ENCODE results near the gene BNIP3.

Gene BNIP3

DNA sequence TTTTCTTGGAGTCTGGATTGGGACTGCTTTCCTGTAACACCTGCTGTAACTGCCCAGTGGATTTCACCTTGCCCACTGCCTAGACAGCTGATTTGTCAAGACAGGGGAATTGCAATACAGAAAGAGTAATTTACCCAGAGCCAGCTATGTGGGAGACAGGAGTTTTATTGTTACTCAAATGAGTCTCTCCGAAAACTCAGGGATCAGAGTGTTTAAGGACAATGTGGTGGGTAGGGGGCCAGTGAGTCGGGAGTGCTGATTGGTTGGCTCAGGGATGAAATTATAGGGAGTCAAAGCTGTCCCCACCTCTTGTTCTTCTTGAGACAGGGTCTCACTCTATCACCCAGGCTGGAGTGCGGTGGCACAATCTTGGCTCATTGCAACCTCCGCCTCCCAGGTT, 25.2 kb upstream of the BNIP3 start:
- Mint-ChIP-seq H3K27ac (no peak overlapping the region), H3K9me3 (peaks cover 13% of the 10 kb centered on the region), H3K4me3 (no peak overlapping the region), H3K27me3 (ENCODE audit: low read depth, poor library complexity) (peaks cover 9% of the 10 kb centered on the region), H3K36me3 (ENCODE audit: low read depth) (no peaks in the 10 kb centered on the region), H3K4me1 (peaks cover 19% of the 10 kb centered on the region)
- DNase-seq = no peak
- TF ChIP-seq, protein P1, sequence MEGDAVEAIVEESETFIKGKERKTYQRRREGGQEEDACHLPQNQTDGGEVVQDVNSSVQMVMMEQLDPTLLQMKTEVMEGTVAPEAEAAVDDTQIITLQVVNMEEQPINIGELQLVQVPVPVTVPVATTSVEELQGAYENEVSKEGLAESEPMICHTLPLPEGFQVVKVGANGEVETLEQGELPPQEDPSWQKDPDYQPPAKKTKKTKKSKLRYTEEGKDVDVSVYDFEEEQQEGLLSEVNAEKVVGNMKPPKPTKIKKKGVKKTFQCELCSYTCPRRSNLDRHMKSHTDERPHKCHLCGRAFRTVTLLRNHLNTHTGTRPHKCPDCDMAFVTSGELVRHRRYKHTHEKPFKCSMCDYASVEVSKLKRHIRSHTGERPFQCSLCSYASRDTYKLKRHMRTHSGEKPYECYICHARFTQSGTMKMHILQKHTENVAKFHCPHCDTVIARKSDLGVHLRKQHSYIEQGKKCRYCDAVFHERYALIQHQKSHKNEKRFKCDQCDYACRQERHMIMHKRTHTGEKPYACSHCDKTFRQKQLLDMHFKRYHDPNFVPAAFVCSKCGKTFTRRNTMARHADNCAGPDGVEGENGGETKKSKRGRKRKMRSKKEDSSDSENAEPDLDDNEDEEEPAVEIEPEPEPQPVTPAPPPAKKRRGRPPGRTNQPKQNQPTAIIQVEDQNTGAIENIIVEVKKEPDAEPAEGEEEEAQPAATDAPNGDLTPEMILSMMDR (IDR thresholded peaks at IDR 0.05) = no peak

- no peak for DNase-seq
- Mint-ChIP-seq H3K27ac (no peak overlapping the region), H3K4me3 (no peak overlapping the region), H3K36me3 (ENCODE audit: low read depth) (no peaks in the 10 kb centered on the region), H3K4me1 (peaks cover 27% of the 10 kb centered on the region), H3K27me3 (ENCODE audit: low read depth, poor library complexity) (peaks cover 9% of the 10 kb centered on the region), H3K9me3 (peaks cover 13% of the 10 kb centered on the region)
- TF ChIP-seq, protein P1 (IDR thresholded peaks at IDR 0.05) = no peak
These were observed 23.4 kb upstream of the BNIP3 start for GRCh38 chr10:132005147-132005546.

DNA sequence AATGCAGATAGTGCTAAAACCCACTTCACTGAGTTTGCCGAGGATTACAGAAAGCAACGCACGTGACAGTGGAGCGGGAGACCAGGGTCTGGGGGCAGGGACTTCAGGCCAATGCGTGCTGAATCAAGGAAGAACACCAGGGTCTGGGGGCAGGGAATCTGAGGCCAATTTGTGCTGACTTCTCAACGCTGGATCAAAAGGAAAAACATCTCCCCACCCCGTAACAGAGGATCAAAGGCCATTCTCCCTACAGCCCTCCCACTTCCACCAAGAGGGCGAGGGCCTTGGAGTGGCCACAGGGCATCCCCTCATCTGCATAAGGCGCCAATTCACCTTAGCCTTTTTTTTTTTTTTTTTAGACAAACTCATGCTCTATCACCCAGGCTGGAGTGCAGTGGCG, 22.3 kb upstream of the BNIP3 start:
- Mint-ChIP-seq H3K36me3 (ENCODE audit: low read depth) (no peaks in the 10 kb centered on the region), H3K27me3 (ENCODE audit: low read depth, poor library complexity) (peaks cover 9% of the 10 kb centered on the region), H3K4me3 (no peak overlapping the region), H3K4me1 (peaks cover 29% of the 10 kb centered on the region), H3K27ac (no peak overlapping the region), H3K9me3 (peaks cover 13% of the 10 kb centered on the region)
- no peak for DNase-seq
- TF ChIP-seq, protein P1 (IDR thresholded peaks at IDR 0.05) = no peak

DNA sequence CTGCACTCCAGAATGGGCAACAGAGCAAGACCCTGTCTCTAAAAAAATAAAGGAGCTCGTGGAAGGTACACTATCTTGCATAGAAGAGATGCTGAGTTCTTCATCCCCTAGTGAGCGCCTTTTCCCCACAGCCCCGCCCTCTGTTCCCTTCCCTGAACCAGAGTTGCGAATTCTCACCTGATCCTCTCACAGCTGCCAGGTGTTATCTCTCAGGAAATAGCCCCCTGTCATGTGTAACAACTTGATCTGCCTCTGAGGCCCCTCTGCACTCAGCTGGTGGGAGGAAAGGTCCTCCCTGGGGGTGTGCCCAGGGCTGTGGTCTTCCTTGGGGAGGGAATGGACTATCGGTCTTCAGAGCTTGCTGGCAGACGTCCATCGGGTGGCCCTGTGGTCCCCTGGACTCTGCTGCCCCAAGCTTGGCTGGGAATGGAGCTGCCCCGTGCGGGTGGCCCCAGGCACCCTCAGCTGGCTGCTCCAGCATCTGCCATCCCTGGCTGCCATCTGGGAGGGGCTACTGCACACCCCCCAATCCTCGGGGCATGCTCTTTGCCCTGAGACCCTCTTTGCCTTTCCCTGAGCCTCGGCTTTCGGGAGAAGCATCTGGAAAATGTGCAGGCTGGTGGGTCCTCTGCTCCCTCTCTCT, 21.7 kb upstream of the BNIP3 start:
- peaks cover 13% of the 10 kb centered on the region for H3K9me3 Mint-ChIP-seq
- TF ChIP-seq, protein P1 (IDR thresholded peaks at IDR 0.05) = no peak
- H3K4me1 Mint-ChIP-seq = peaks cover 36% of the 10 kb centered on the region
- H3K36me3 Mint-ChIP-seq (ENCODE audit: low read depth) = no peaks in the 10 kb centered on the region
- DNase-seq = no peak
- no peak overlapping the region for H3K27ac Mint-ChIP-seq
- H3K4me3 Mint-ChIP-seq = no peak overlapping the region
- peaks cover 5% of the 10 kb centered on the region for H3K27me3 Mint-ChIP-seq (ENCODE audit: low read depth, poor library complexity)

DNA sequence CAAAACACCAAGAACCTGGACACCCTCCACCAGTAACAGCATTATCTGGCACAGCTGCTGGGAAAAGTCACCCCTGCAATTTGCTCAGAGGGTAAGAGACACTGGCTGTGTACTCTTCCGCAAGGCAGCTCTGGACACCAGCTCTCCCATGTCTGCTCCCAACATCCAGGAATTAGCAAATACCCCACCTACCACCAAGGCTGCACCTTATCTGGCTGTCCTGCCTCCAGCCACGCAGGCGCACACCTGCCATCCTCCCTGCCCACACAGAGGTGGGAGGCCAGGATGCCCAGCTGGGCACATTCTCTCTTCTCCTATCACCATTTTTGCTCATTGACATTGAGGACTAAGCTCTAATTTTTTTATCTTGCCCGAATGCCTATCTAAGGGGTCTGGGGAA, 20.3 kb upstream of the BNIP3 start:
- Mint-ChIP-seq H3K36me3 (ENCODE audit: low read depth) (no peaks in the 10 kb centered on the region), H3K9me3 (peaks cover 13% of the 10 kb centered on the region), H3K4me1 (peaks cover 50% of the 10 kb centered on the region), H3K27ac (no peak overlapping the region), H3K27me3 (ENCODE audit: low read depth, poor library complexity) (peaks cover 5% of the 10 kb centered on the region), H3K4me3 (no peak overlapping the region)
- TF ChIP-seq, protein P1 (IDR thresholded peaks at IDR 0.05) = no peak
- DNase-seq = no peak

Measured in nephron progenitor cell (in vitro differentiated cells).